OCI-LY1 (cell line): ENCODE data around the gene FAM8A1.

Experiments
- H2AFZ ChIP-seq: fragments of 200-600 bp; sonication (generic), shearing (Covaris generic); 2 replicates; pipeline ENCODE4 v1.6.0; 2014; ENCODE audit warnings: antibody characterized with exemption, mild to moderate bottlenecking, low read length
- H3F3A ChIP-seq: fragments of 200-600 bp; sonication (generic), shearing (Covaris generic); 2 replicates; pipeline ENCODE4 v1.6.0; 2014; ENCODE audit warnings: mild to moderate bottlenecking, antibody characterized with exemption, low read length, moderate library complexity; ENCODE audit not compliant: insufficient read depth
- H3K27ac ChIP-seq: fragments of 200-600 bp; sonication (generic); 2 replicates; pipeline ENCODE4 v1.5.1; 2014; ENCODE audit warnings: low read length, mixed run types, mild to moderate bottlenecking, low read depth; ENCODE audit not compliant: poor library complexity, severe bottlenecking
- H3K27me3 ChIP-seq: fragments of 200-600 bp; sonication (generic); 2 replicates; pipeline ENCODE4 v1.6.0; 2014; ENCODE audit warnings: antibody characterized with exemption, mild to moderate bottlenecking, low read length, moderate library complexity; ENCODE audit not compliant: insufficient read depth
- H3K36me3 ChIP-seq: fragments of 200-600 bp; sonication (generic); 2 replicates; pipeline ENCODE4 v1.6.1; 2014; ENCODE audit warnings: mild to moderate bottlenecking, antibody characterized with exemption, low read length, moderate library complexity, mixed read lengths; ENCODE audit not compliant: insufficient read depth
- H3K4me1 ChIP-seq: fragments of 200-600 bp; sonication (generic); 2 replicates; pipeline ENCODE4 v1.5.1; 2014; ENCODE audit warnings: mild to moderate bottlenecking, low read length, moderate library complexity; ENCODE audit not compliant: insufficient read depth, severe bottlenecking
- H3K4me2 ChIP-seq: fragments of 200-600 bp; sonication (generic), shearing (Covaris generic); 2 replicates; pipeline ENCODE4 v1.6.1; 2014; ENCODE audit warnings: low read length
- H3K4me3 ChIP-seq: fragments of 200-600 bp; sonication (generic); 2 replicates; pipeline ENCODE4 v1.5.1; 2014; ENCODE audit warnings: low read length, low read depth, mild to moderate bottlenecking, mixed read lengths; ENCODE audit not compliant: poor library complexity, severe bottlenecking
- H3K79me2 ChIP-seq: fragments of 200-600 bp; shearing (Covaris generic); 2 replicates; pipeline ENCODE4 v1.6.1; 2016; ENCODE audit warnings: mixed run types, low read length, mixed read lengths; ENCODE audit not compliant: insufficient read depth
- H3K9ac ChIP-seq: fragments of 200-600 bp; sonication (generic), shearing (Covaris generic); 2 replicates; pipeline ENCODE4 v1.6.1; 2014; ENCODE audit warnings: mild to moderate bottlenecking, low read length, mixed read lengths
- H3K9me2 ChIP-seq: fragments of 200-600 bp; sonication (generic), shearing (Covaris generic); 2 replicates; pipeline ENCODE4 v1.6.1; 2014; ENCODE audit warnings: low read depth, mild to moderate bottlenecking, low read length, mixed read lengths
- H3K9me3 ChIP-seq: fragments of 200-600 bp; shearing (Covaris generic); 2 replicates; pipeline ENCODE4 v1.6.1; 2014; ENCODE audit warnings: low read length, mixed read lengths
- H4K20me1 ChIP-seq: fragments of 200-600 bp; sonication (generic), shearing (Covaris generic); 2 replicates; pipeline ENCODE4 v1.6.0; 2016; ENCODE audit warnings: mild to moderate bottlenecking, low read length; ENCODE audit not compliant: insufficient read depth
- EZH2 ChIP-seq: fragments of 200-600 bp; sonication (generic), shearing (Covaris generic); IDR thresholded peaks from 2 replicates; pipeline ENCODE4 v1.8.0; 2017; ENCODE audit warnings: borderline replicate concordance, mixed run types, mild to moderate bottlenecking, antibody characterized with exemption, low read length, moderate library complexity, mixed read lengths
- TF ChIP-seq, protein P1 (sequence below): fragments of 200-600 bp; sonication (generic), shearing (Covaris generic); IDR thresholded peaks from 2 replicates; pipeline ENCODE4 v1.5.1; 2017; ENCODE audit warnings: mild to moderate bottlenecking, antibody characterized with exemption, low read length, moderate library complexity, mixed read lengths

FAM8A1 gene

DNA sequence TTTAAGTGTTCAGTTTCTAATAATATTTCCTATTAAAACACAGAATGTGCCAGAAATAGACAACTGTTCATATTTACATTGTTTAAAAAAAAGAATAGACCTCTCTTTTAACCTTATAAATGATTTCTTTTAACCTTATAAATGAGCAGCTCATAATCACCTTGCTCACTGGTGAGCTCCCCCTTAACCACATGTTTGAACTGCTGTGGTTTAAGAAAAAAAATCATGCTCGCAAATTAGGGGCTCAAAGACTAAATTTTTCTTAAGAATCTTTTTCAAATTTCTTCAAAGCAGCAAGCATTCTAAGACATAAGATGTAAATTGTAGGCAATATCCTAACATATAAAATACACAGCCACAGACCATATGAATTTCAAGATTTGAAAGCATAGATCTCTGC, 32.8 kb downstream of the FAM8A1 start:
- Histone ChIP-seq H3K4me1 (no peaks in the 10 kb centered on the region), H3F3A (no peaks in the 10 kb centered on the region), H3K27ac (no peak overlapping the region)

DNA sequence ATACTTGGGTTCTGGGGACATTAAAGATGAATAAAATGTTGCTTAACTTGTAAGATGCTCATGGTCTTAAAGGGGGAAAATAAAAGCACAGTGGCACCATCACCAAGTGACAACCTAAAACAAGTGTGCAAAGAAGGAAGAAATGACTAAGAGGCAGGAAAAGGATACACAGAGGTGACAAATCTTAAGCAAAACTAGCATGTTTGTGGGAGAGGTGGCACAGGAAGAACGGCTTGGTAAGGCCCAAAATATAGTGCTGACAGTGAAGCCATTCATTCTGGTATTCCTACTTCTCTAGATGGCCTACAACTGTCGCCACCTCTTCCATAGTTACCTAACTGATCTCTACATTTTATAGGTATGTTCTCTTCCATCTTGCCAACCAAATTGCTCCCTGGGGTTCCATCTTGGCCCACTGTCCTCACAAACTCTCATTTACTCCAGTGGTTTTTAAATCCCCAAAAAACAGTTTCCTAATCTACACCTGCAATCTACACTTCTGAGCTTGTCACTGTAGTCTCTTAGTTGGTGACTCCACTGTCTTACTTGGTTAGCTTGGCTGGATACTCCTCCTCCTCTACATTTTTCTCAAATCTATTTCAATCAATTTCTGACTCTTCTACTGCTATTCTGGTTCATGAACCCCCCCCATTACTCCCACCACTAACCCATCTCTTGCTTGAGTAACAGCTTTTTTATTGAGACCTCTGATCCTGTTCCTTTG, 33.5 kb downstream of the FAM8A1 start:
- Histone ChIP-seq H2AFZ (no peak overlapping the region), H3K9ac (no peak overlapping the region), H3K9me2 (no peaks in the 10 kb centered on the region), H3K27me3 (no peaks in the 10 kb centered on the region), H3K79me2 (peaks cover 4% of the 10 kb centered on the region; the same call in 1 of the 2 replicates), H3K4me3 (no peak overlapping the region), H3K36me3 (peaks cover 95% of the 10 kb centered on the region), H4K20me1 (no peaks in the 10 kb centered on the region), H3K4me2 (no peak overlapping the region), H3K9me3 (no peaks in the 10 kb centered on the region), H3F3A (no peaks in the 10 kb centered on the region), H3K27ac (no peak overlapping the region), H3K4me1 (no peaks in the 10 kb centered on the region)
- TF ChIP-seq, protein P1, sequence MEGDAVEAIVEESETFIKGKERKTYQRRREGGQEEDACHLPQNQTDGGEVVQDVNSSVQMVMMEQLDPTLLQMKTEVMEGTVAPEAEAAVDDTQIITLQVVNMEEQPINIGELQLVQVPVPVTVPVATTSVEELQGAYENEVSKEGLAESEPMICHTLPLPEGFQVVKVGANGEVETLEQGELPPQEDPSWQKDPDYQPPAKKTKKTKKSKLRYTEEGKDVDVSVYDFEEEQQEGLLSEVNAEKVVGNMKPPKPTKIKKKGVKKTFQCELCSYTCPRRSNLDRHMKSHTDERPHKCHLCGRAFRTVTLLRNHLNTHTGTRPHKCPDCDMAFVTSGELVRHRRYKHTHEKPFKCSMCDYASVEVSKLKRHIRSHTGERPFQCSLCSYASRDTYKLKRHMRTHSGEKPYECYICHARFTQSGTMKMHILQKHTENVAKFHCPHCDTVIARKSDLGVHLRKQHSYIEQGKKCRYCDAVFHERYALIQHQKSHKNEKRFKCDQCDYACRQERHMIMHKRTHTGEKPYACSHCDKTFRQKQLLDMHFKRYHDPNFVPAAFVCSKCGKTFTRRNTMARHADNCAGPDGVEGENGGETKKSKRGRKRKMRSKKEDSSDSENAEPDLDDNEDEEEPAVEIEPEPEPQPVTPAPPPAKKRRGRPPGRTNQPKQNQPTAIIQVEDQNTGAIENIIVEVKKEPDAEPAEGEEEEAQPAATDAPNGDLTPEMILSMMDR = no peak
- TF ChIP-seq EZH2 = no peak

More for the DNA sequence above, 32.8 kb downstream of the FAM8A1 start:
- Histone ChIP-seq H3K4me2 (no peak overlapping the region), H2AFZ (no peak overlapping the region), H4K20me1 (no peaks in the 10 kb centered on the region), H3K9me3 (no peaks in the 10 kb centered on the region), H3K9ac (no peak overlapping the region), H3K36me3 (peaks cover 95% of the 10 kb centered on the region), H3K27me3 (no peaks in the 10 kb centered on the region), H3K4me3 (no peak overlapping the region), H3K79me2 (0 out of 2 replicates have a peak, but pooled peaks cover 4% of the 10 kb centered on the region), H3K9me2 (no peaks in the 10 kb centered on the region)
- no peak for TF ChIP-seq EZH2
- TF ChIP-seq, protein P1 = no peak

DNA sequence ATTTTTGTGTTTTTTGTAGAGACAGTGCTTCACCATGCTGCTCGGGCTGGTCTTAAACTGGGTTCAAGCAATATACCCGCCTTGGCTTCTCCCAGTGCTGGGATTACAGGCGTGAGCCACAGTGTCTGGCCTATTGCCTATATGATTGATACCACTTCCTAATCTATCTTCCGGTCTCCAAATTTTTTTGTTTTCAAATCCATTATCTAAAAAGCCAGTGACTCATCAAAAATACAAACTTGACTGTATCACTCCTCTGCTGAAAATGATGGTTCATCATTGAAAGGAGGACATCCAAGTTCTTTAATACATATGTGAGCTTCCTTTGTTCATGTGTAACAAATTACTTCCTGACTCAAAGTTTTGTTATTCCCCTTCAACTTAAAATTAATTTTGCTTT, 35.5 kb downstream of the FAM8A1 start:
- no peak for TF ChIP-seq EZH2
- TF ChIP-seq, protein P1 = no peak
- Histone ChIP-seq H3K9me3 (no peaks in the 10 kb centered on the region), H3F3A (no peaks in the 10 kb centered on the region), H3K36me3 (peaks cover 93% of the 10 kb centered on the region), H3K4me1 (no peaks in the 10 kb centered on the region), H3K4me2 (no peak overlapping the region), H4K20me1 (no peaks in the 10 kb centered on the region), H3K4me3 (no peak overlapping the region), H3K9me2 (no peaks in the 10 kb centered on the region), H3K27ac (no peak overlapping the region), H3K9ac (no peak overlapping the region), H2AFZ (no peak overlapping the region), H3K27me3 (no peaks in the 10 kb centered on the region), H3K79me2 (peaks cover 4% of the 10 kb centered on the region; the same call in 1 of the 2 replicates)
